Esophagus muscularis mucosa (tissue), 4 donors: ENCODE results near the gene TTI1.

Experiments
- CTCF ChIP-seq, 3 experiments: fragments of 200-600 bp in 2 of 3; fragments of 450-650 bp in 1 of 3; sonication (generic) in 2 of 3; IDR thresholded peaks; one replicate each; pipeline ENCODE4 v1.5.1; 2017 to 2019; ENCODE audit warnings: antibody characterized with exemption in 3 of 3, mild to moderate bottlenecking in 2 of 3, moderate library complexity in 1 of 3
- EP300 ChIP-seq: sonication (generic); formaldehyde crosslinking; IDR thresholded peaks from one replicate; pipeline ENCODE4 v1.6.1; 2017; ENCODE audit warnings: antibody characterized with exemption
- POLR2A ChIP-seq: fragments of 450-650 bp; IDR thresholded peaks from one replicate; pipeline ENCODE4 v1.6.1; 2017; ENCODE audit warnings: antibody characterized with exemption, moderate library complexity, mild to moderate bottlenecking, low read depth

- TF ChIP-seq POLR2A (no peak), EP300 (no peak), CTCF (IDR thresholded peaks at IDR 0.05) (no peak)
These were observed 51.7 kb downstream of the TTI1 start for GRCh38 chr20:37981568-37981967.
